Measurements from ENCODE around the gene BEX4.
"Not testable (repeated sequence)": the region's sequence is repeated elsewhere in the genome, so short reads cannot be mapped to it uniquely, and the experiment has no call there.

The BEX4 gene

DNA sequence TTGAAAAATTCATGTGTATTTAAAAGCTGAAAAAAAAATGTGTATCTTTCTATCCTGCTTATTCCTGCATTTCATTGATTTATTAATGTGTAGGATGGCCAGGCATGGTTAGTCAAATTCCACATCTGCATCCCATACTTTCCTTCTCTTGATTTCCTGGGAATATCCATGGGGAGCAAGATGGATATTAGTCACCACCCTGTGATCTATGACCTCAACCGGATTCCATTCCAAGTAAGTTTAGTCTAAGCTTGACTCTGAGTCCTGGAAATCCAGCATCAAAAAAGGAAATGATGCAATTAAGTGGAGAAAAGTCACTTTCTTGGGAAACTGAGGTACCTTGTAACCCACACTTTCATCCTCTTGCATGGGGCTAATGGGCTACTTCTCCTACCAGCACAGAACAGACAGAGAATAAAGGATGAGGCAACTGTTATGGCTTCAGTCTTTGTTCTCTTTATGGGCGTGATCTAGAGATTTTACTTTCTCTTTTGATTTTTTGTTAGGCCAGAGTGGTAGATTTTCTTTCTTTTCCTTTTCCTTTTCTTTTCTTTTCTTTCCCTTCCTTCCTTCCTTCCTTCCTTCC lies 17.1 kb upstream of the BEX4 start:
- no peaks in the 10 kb centered on the region for H3K4me1 ChIP-seq (ENCODE audit: low read length)
- TF ChIP-seq EZH2phosphoT487 (IDR thresholded peaks at IDR 0.05; ENCODE audit: low read depth) (no peak), CTCF (IDR thresholded peaks at IDR 0.05; ENCODE audit: low read depth, low read length) (no peak)
- no peaks in the 10 kb centered on the region for H3K36me3 ChIP-seq (replicated peaks; ENCODE audit: low read depth, low read length)
- H3K4me3 ChIP-seq (ENCODE audit: low read length), result no peak overlapping the region
- no peak overlapping the region for H3K27ac ChIP-seq (ENCODE audit: low read length)
- H3K79me2 ChIP-seq (ENCODE audit: low read length), result no peaks in the 10 kb centered on the region
- no peaks in the 10 kb centered on the region for H4K20me1 ChIP-seq (ENCODE audit: insufficient read depth, low read length)
- no peak overlapping the region for H3K9ac ChIP-seq (ENCODE audit: low read length)
- no peak overlapping the region for H2AFZ ChIP-seq (ENCODE audit: low read depth, low read length)
- no peaks in the 10 kb centered on the region for H3K27me3 ChIP-seq (ENCODE audit: low read depth, low read length)
- H3K9me3 ChIP-seq (ENCODE audit: insufficient read depth, low read length), result no peaks in the 10 kb centered on the region
- no peak overlapping the region for H3K4me2 ChIP-seq (ENCODE audit: low read length)

- not testable (repeated sequence) for H3K4me3 ChIP-seq (ENCODE audit: low read length); H3K27ac ChIP-seq (ENCODE audit: low read length); H3K4me2 ChIP-seq (ENCODE audit: low read length); H3K9me3 ChIP-seq (ENCODE audit: insufficient read depth, low read length); H3K36me3 ChIP-seq (replicated peaks; ENCODE audit: low read depth, low read length); H3K79me2 ChIP-seq (ENCODE audit: low read length); H3K4me1 ChIP-seq (ENCODE audit: low read length); H4K20me1 ChIP-seq (ENCODE audit: insufficient read depth, low read length); H2AFZ ChIP-seq (ENCODE audit: low read depth, low read length); H3K9ac ChIP-seq (ENCODE audit: low read length); H3K27me3 ChIP-seq (ENCODE audit: low read depth, low read length)
These were observed 16.2 kb upstream of the BEX4 start for GRCh38 chrX:103198668-103199067.

- no peaks in the 10 kb centered on the region for H3K27me3 ChIP-seq (ENCODE audit: low read depth, low read length)
- no peak for TF ChIP-seq EZH2phosphoT487 (IDR thresholded peaks at IDR 0.05; ENCODE audit: low read depth)
- TF ChIP-seq CTCF (IDR thresholded peaks at IDR 0.05; ENCODE audit: low read depth, low read length), result no peak
These were observed 13.9 kb upstream of the BEX4 start for GRCh38 chrX:103201041-103201440.

DNA sequence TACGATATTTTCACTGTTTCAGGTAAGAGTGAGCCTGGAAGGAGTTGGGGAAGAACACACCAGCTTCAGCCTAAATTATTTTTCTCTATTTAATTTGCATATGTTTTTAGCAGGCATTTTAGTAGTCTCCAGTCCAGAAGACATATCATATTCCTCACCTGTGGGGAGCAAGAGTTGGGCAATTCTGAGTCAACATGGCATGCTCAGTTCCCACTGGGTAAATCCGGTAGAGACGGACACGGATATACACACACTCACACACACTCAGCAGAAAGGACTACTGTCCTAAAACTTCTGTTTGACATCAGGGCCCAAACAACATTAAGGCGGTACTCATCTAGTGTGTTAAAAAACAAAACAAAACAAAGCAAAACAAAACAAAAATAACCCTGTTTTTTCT lies 4.9 kb upstream of the BEX4 start:
- Histone ChIP-seq H3K79me2 (ENCODE audit: low read length) (no peaks in the 10 kb centered on the region), H3K9ac (ENCODE audit: low read length) (no peak overlapping the region), H3K27me3 (ENCODE audit: low read depth, low read length) (no peaks in the 10 kb centered on the region), H4K20me1 (ENCODE audit: insufficient read depth, low read length) (no peaks in the 10 kb centered on the region), H3K4me2 (ENCODE audit: low read length) (no peak overlapping the region), H3K4me3 (ENCODE audit: low read length) (no peak overlapping the region), H3K9me3 (ENCODE audit: insufficient read depth, low read length) (no peaks in the 10 kb centered on the region), H3K36me3 (replicated peaks; ENCODE audit: low read depth, low read length) (no peaks in the 10 kb centered on the region), H3K27ac (ENCODE audit: low read length) (no peak overlapping the region), H2AFZ (ENCODE audit: low read depth, low read length) (no peak overlapping the region), H3K4me1 (ENCODE audit: low read length) (no peaks in the 10 kb centered on the region)
- TF ChIP-seq CTCF (IDR thresholded peaks at IDR 0.05; ENCODE audit: low read depth, low read length), result no peak
- no peak for TF ChIP-seq EZH2phosphoT487 (IDR thresholded peaks at IDR 0.05; ENCODE audit: low read depth)

More at GRCh38 chrX:103201041-103201440, 13.9 kb upstream of the BEX4 start:
- H3K36me3 ChIP-seq (replicated peaks; ENCODE audit: low read depth, low read length), result no peaks in the 10 kb centered on the region
- H4K20me1 ChIP-seq (ENCODE audit: insufficient read depth, low read length), result no peaks in the 10 kb centered on the region
- H3K9ac ChIP-seq (ENCODE audit: low read length), result no peak overlapping the region
- no peak overlapping the region for H3K4me3 ChIP-seq (ENCODE audit: low read length)
- H3K27ac ChIP-seq (ENCODE audit: low read length), result no peak overlapping the region
- no peaks in the 10 kb centered on the region for H3K9me3 ChIP-seq (ENCODE audit: insufficient read depth, low read length)
- H2AFZ ChIP-seq (ENCODE audit: low read depth, low read length), result no peak overlapping the region
- H3K4me2 ChIP-seq (ENCODE audit: low read length), result no peak overlapping the region
- H3K4me1 ChIP-seq (ENCODE audit: low read length), result no peaks in the 10 kb centered on the region
- no peaks in the 10 kb centered on the region for H3K79me2 ChIP-seq (ENCODE audit: low read length)
